H9 (cell line): ENCODE results near the gene TTC27. TPM values are rescaled to one million over a fixed set of nuclear protein-coding genes. Genes with fewer than 3 reads are reported as not detected.

Source experiments
- DNase-seq: peaks from one replicate; pipeline ENCODE4 v3.0.0-alpha.2; 2017
- H2AFZ ChIP-seq: one replicate; pipeline ENCODE4 v1.6.1; 2013; ENCODE audit warnings: mild to moderate bottlenecking, low read length, control low read depth, moderate library complexity
- H2AK5ac ChIP-seq: 2 replicates; pipeline ENCODE4 v1.6.1; 2013; ENCODE audit warnings: low read length, control low read depth, mixed read lengths; ENCODE audit not compliant: insufficient read length
- H2BK120ac ChIP-seq: one replicate; pipeline ENCODE4 v1.6.1; 2013; ENCODE audit warnings: low read depth, mild to moderate bottlenecking, low read length, control low read depth, inconsistent platforms; ENCODE audit not compliant: poor library complexity, severe bottlenecking
- H2BK12ac ChIP-seq: 2 replicates; pipeline ENCODE4 v1.6.1; 2013; ENCODE audit warnings: low read length, control low read depth, mixed read lengths, low read depth; ENCODE audit not compliant: insufficient read length
- H2BK15ac ChIP-seq: 2 replicates; pipeline ENCODE4 v1.6.1; 2013; ENCODE audit warnings: low read depth, low read length, control low read depth
- H2BK20ac ChIP-seq: one replicate; pipeline ENCODE4 v1.6.1; 2013; ENCODE audit warnings: low read depth, mild to moderate bottlenecking, low read length, control low read depth, inconsistent platforms; ENCODE audit not compliant: poor library complexity, severe bottlenecking
- H2BK5ac ChIP-seq: 2 replicates; pipeline ENCODE4 v1.6.1; 2013; ENCODE audit warnings: low read length, control low read depth, mixed read lengths; ENCODE audit not compliant: insufficient read length
- H3K14ac ChIP-seq: 2 replicates; pipeline ENCODE4 v1.6.1; 2013; ENCODE audit warnings: low read length, control low read depth; ENCODE audit not compliant: insufficient read depth
- H3K18ac ChIP-seq: 2 replicates; pipeline ENCODE4 v1.6.1; 2013; ENCODE audit warnings: low read depth, mild to moderate bottlenecking, mixed read lengths, low read length, control low read depth; ENCODE audit not compliant: insufficient read length
- H3K23ac ChIP-seq: 2 replicates; pipeline ENCODE4 v1.6.1; 2013; ENCODE audit warnings: low read length, control low read depth, mixed read lengths, low read depth; ENCODE audit not compliant: insufficient read length
- H3K23me2 ChIP-seq: 2 replicates; pipeline ENCODE4 v1.6.1; 2013; ENCODE audit warnings: low read depth, mild to moderate bottlenecking, mixed read lengths, low read length, control low read depth; ENCODE audit not compliant: insufficient read length, poor library complexity, severe bottlenecking
- H3K27ac ChIP-seq: 2 replicates; pipeline ENCODE4 v1.5.1; 2013; ENCODE audit warnings: low read length, control low read depth, mixed read lengths, low read depth; ENCODE audit not compliant: insufficient read length
- H3K27me3 ChIP-seq: 2 replicates; pipeline ENCODE4 v1.6.1; 2013; ENCODE audit warnings: low read length, control low read depth, inconsistent platforms; ENCODE audit not compliant: insufficient read depth
- H3K4ac ChIP-seq: 2 replicates; pipeline ENCODE4 v1.6.1; 2013; ENCODE audit warnings: low read depth, mild to moderate bottlenecking, control low read depth, inconsistent platforms, low read length, moderate library complexity
- H3K4me1 ChIP-seq: 2 replicates; pipeline ENCODE4 v1.6.1; 2013; ENCODE audit warnings: low read length, control low read depth, inconsistent platforms; ENCODE audit not compliant: insufficient read depth
- H3K4me2 ChIP-seq: 2 replicates; pipeline ENCODE4 v1.6.1; 2013; ENCODE audit warnings: low read length, control low read depth, mixed read lengths; ENCODE audit not compliant: insufficient read length, insufficient read depth
- H3K56ac ChIP-seq: 2 replicates; pipeline ENCODE4 v1.6.1; 2013; ENCODE audit warnings: low read depth, mild to moderate bottlenecking, mixed read lengths, low read length, control low read depth; ENCODE audit not compliant: insufficient read length
- H3K79me1 ChIP-seq: 2 replicates; pipeline ENCODE4 v1.6.1; 2013; ENCODE audit warnings: low read depth, mild to moderate bottlenecking, moderate library complexity, low read length, control low read depth, inconsistent platforms; ENCODE audit not compliant: insufficient read depth, poor library complexity, severe bottlenecking
- H3K79me2 ChIP-seq: 2 replicates; pipeline ENCODE4 v1.6.1; 2013; ENCODE audit warnings: low read length, control low read depth, inconsistent platforms; ENCODE audit not compliant: insufficient read depth
- H3K9ac ChIP-seq: 2 replicates; pipeline ENCODE4 v1.6.1; 2013; ENCODE audit warnings: low read length, control low read depth, mixed read lengths; ENCODE audit not compliant: insufficient read length; ENCODE audit errors: extremely low read depth
- H3K9me3 ChIP-seq: one replicate; pipeline ENCODE4 v1.6.1; 2013; ENCODE audit warnings: low read depth, low read length, inconsistent platforms; ENCODE audit not compliant: control insufficient read depth
- H3T11ph ChIP-seq: one replicate; pipeline ENCODE4 v1.6.1; 2013; ENCODE audit warnings: mild to moderate bottlenecking, low read length, control low read depth, inconsistent platforms
- H4K20me1 ChIP-seq: one replicate; pipeline ENCODE4 v1.6.1; 2013; ENCODE audit not compliant: control insufficient read depth, insufficient read length, insufficient read depth
- H4K5ac ChIP-seq: 2 replicates; pipeline ENCODE4 v1.6.1; 2013; ENCODE audit warnings: low read depth, mild to moderate bottlenecking, mixed read lengths, low read length, control low read depth; ENCODE audit not compliant: insufficient read length
- H4K8ac ChIP-seq: replicated peaks from 2 replicates; pipeline ENCODE4 v1.6.1; 2013; ENCODE audit warnings: low read length, control low read depth, mixed read lengths, low read depth; ENCODE audit not compliant: insufficient read length
- H4K91ac ChIP-seq: 2 replicates; pipeline ENCODE4 v1.6.1; 2013; ENCODE audit warnings: low read depth, mild to moderate bottlenecking, moderate library complexity, mixed read lengths, low read length, control low read depth; ENCODE audit not compliant: insufficient read length
- H3K27ac Mint-ChIP-seq, 3 experiments: 2 replicates in 2 of 3; 3 replicates in 1 of 3; pipeline ENCODE4 v1.8.0; 2020 to 2021; ENCODE audit warnings: mixed read lengths in 3 of 3, mild to moderate bottlenecking in 1 of 3, moderate library complexity in 1 of 3
- H3K27me3 Mint-ChIP-seq: 2 replicates; pipeline ENCODE4 v1.8.0; 2021; ENCODE audit warnings: low read depth, mild to moderate bottlenecking, moderate library complexity, mixed read lengths
- H3K36me3 Mint-ChIP-seq, 3 experiments: 2 replicates in 2 of 3; 3 replicates in 1 of 3; pipeline ENCODE4 v1.8.0; 2020 to 2021; ENCODE audit warnings: low read depth in 3 of 3, mixed read lengths in 3 of 3; ENCODE audit not compliant: insufficient read depth in 1 of 3
- H3K4me1 Mint-ChIP-seq, 2 experiments: 2 replicates each; pipeline ENCODE4 v1.8.0; 2020; ENCODE audit warnings: mixed read lengths in 2 of 2
- H3K4me3 Mint-ChIP-seq, 2 experiments: 2 replicates in 1 of 2; 3 replicates in 1 of 2; pipeline ENCODE4 v1.8.0; 2020 to 2021; ENCODE audit warnings: mild to moderate bottlenecking in 2 of 2, mixed read lengths in 2 of 2, moderate library complexity in 1 of 2
- H3K9me3 Mint-ChIP-seq, 2 experiments: 2 replicates in 1 of 2; 3 replicates in 1 of 2; pipeline ENCODE4 v1.8.0; 2020; ENCODE audit warnings: mild to moderate bottlenecking in 2 of 2, mixed read lengths in 2 of 2, moderate library complexity in 1 of 2
- CTCF ChIP-seq: fragments of 200-600 bp; sonication (generic); conservative IDR thresholded peaks from 3 replicates; pipeline ENCODE4 v1.8.0; 2021; ENCODE audit warnings: antibody characterized with exemption, mild to moderate bottlenecking
- WGBS: extraction: QIAGEN DNeasy Blood & Tissue Kit; methylation state at CpG from one replicate; pipeline ENCODE4 v1.1.7; 2013; ENCODE audit warnings: missing lambda C conversion rate, low lambda C conversion rate, mixed read lengths; ENCODE audit not compliant: insufficient read length; ENCODE audit errors: extremely low coverage; 5-methylcytosine and 5-hydroxymethylcytosine counted together
- total RNA-seq: library from RNA; stranded (reverse); gene quantifications from 2 replicates; pipeline ENCODE4 v1.2.1, GENCODE V29; 2021

The TTC27 gene
- total RNA-seq, 1 experiment from 2014 or later: 26.0 TPM

DNA sequence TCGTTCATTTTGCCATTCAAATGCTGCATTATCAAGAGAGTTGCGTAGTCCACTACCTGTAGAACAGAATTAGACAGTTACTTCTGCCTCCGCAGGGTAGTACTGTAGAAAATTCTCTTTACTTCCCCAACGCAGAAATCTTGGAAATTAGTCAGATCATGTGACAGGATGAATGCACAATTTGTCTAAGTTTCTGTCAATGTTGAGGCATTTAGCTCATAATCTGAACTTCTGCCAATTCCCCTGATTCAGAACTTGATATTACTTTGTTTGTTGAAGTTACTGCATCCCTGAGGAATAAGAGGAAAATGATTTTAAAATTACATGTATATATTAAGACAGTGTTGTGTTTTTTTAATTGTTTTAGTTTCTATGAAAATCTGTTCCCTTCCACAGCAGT is 83.4 kb downstream of the TTC27 start:
- H3K27ac ChIP-seq: no peak overlapping the region
- H3K27me3 Mint-ChIP-seq: no peaks in the 10 kb centered on the region

More for the DNA sequence above, 83.4 kb downstream of the TTC27 start:
- H3K27ac Mint-ChIP-seq: no peak overlapping the region
- Histone ChIP-seq H3K23ac (no peak overlapping the region), H4K91ac (no peak overlapping the region), H2BK12ac (no peak overlapping the region), H3K14ac (no peak overlapping the region), H2BK5ac (no peak overlapping the region), H3K18ac (no peak overlapping the region), H2BK120ac (no peak overlapping the region), H3K9ac (no peak overlapping the region), H3K4me1 (peaks cover 3% of the 10 kb centered on the region; the same call in 1 of the 2 replicates), H2AK5ac (no peak overlapping the region), H2BK20ac (no peak overlapping the region), H4K20me1 (no peaks in the 10 kb centered on the region), H3K79me1 (no peaks in the 10 kb centered on the region), H3K23me2 (no peaks in the 10 kb centered on the region), H3K56ac (no peak overlapping the region), H4K8ac (no peak overlapping the region), H3T11ph (no peak overlapping the region), H4K5ac (no peak overlapping the region), H3K27me3 (no peaks in the 10 kb centered on the region), H2AFZ (no peak overlapping the region), H3K9me3 (no peaks in the 10 kb centered on the region), H2BK15ac (no peak overlapping the region), H3K4me2 (no peak overlapping the region), H3K4ac (no peak overlapping the region), H3K79me2 (no peaks in the 10 kb centered on the region)
- TF ChIP-seq CTCF: no peak
- no CpG with 5 or more reads among the region's 4 CpGs for WGBS
- no peak overlapping the region for H3K4me3 Mint-ChIP-seq
- H3K4me1 Mint-ChIP-seq: peaks cover 3% of the 10 kb centered on the region in 2 experiments; a peak in 2 of 4 replicates
- H3K36me3 Mint-ChIP-seq: peaks cover 0 to 6% (median 4%) of the 10 kb centered on the region in 3 experiments; a peak in 4 of 7 replicates
- H3K9me3 Mint-ChIP-seq: no peaks in the 10 kb centered on the region
- no peak for DNase-seq
